HG02642 (cell line): ENCODE results near the gene SPOCK1.

ENCODE experiments used
- ATAC-seq: cut with Tn5 transposase; IDR thresholded peaks from one replicate; pipeline ENCODE4 v1.9.1; 2021; ENCODE audit warnings: mild to moderate bottlenecking; ENCODE audit not compliant: unreplicated experiment, poor library complexity

Gene SPOCK1

DNA sequence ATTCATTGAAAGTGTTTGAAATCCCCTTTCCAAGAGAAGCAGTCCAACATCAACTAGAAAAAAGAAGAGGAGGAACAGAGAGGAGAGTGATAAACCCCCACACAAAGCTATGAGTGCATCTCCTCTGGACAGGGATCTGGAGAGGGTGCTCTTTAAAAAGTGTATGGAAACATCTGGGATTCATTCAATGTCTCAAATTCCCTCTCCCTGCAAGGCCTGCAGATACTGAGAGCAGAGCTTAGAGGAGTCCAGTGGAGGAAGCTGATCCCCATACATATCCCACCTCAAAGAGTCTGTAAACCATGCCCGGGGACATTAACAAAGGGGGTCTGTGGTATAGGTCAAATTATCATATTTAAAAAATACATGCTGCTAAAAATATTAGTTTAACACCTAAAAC is 2.2 kb downstream of the SPOCK1 start:
- ATAC-seq: no peak

DNA sequence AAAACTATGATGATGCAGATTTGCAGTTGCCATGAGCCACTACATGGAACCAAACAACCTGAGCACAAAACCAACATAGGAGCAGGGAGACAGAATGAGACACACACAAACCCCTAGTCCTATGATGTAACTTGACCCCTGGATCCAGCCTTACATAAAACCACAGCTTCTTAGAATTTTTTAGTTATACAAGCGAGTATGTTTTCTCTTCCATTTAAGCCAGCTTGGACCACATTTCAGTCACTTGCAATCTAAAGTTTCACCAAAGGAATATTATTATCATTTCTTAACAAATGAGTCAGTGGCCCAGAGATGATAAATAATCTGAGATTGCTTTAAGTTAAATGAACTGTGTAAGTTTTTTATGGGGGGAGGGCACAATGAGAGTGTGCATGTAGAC is 6.8 kb downstream of the SPOCK1 start:
- no peak for ATAC-seq

DNA sequence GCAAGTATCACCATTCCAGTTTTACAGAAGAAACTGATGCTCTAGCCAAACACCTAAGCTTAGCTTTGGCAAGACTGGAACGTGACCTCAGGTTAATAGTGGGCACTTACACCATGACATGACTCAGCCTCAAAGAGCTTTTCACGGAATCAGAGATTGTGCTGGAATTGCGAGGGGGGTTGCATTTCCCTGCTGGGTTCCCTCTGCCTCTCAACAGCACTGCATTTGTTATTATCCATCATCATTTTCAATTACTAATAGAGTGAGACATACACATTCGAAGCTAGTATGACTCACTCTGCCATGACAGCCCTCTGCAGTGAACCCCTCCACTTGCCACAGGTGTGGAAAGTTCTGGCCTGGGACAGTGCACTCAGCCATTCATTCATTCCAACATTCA is 8.0 kb downstream of the SPOCK1 start:
- ATAC-seq: no peak

DNA sequence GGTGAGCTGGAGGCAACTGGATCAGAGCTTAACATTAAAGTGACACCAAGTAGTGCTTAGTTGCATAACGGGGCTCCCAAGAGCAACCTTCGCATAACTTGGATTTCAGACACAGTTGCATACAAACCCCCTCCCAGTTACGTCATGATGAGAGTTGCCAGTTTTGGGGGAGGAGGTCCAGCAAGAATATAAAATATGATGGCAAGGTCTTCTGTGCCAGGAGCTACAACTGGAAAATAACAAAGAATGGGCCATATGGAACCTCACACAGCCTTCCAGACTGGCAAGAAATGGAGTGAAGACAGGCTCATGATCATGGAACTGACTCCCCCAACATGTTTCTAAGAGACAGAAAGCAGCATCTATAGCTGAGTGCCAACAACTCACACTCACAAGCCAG is 8.5 kb downstream of the SPOCK1 start:
- no peak for ATAC-seq

DNA sequence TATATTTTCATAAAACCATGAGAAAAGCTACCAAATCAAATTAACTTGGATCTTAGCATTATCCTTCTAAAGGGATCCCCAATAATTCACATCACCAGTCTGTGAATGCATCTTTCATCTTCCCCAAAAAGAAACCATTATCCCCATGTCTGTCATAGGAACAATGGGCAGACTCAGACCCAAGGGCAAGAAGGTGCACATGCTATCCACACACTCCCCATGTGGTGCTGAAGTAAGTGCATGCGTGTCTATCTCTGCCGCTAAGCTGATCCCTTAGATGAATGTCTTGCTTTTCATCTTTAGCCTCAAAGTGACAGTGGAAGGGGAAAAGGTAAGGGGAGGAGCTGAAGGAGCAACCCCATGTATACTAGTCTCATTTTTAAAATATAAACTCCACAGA is 10.2 kb downstream of the SPOCK1 start:
- no peak for ATAC-seq

DNA sequence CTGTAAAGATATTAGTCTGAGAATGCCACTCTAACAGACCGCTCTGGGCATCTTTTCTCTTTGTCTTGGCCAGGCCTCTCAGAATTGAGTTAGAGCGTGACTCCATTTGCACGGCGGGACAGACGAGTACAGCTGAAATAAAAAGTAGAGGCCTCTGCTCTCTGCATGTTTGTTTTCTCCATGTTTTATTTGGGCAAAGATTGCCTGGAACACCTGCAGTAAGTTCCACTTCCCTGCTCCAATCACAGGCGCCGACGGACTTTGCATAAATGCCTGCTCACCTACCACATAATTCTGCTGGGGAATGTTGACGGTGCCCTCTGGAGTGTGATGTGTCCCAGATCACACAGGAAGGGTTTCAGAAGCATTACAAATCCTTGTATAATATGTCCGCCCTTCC is 10.6 kb downstream of the SPOCK1 start:
- no peak for ATAC-seq

DNA sequence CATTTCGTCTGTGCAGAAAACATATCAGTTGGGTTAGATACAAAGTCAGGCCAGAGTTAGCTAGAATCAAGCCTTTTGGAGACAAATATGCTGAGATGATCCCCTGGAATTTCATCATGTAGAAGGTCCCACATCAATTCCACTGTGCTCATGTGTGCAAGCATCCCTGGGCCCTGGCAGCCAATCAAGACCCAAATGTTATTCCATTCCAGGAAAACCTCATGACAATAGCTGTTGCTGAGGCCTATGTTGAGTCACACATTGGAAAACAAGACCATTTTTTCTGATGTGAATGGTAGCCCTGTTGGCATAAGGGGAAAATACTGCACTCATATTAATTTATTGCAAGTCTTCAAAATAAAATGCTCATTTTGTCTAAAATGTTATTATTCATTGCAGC is 11.5 kb downstream of the SPOCK1 start:
- no peak for ATAC-seq

DNA sequence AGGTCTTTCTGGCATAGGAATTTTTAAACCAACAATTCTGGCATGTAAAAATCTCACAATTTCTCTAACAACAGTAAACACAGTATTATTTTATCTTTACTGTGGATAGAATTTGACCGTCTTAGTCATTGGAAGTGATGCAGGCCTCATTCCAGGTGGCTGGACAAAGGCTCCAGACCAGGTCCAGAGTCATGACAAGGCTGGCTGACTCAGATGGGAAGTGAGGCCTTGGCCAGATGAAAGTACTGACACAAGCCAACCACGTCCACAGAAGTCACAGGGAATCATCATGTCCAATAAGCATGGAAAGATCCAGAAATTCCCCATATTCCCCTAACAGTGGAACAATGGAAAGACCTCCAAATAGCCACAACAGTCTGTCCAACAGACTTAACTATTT is 12.4 kb downstream of the SPOCK1 start:
- ATAC-seq: no peak

DNA sequence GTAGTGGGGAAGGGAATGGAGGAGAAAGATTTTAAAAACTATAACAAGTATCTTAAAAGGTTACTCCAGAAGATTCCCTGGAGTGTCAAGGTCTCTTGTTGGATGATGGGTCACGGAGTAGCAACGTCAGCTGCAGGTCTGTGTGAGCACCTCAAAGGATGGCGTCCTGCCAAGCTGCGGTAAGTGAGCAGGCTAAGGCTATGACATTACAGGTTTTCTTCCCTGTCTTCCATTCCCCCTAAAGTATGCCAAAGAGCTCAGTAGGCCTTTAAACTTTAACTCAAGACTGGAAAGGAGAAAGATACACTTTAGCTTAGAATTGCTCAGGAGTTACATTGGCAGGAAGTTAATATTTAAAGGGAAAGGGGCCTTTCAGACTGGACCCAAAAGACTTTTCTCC is 17.5 kb downstream of the SPOCK1 start:
- no peak for ATAC-seq

DNA sequence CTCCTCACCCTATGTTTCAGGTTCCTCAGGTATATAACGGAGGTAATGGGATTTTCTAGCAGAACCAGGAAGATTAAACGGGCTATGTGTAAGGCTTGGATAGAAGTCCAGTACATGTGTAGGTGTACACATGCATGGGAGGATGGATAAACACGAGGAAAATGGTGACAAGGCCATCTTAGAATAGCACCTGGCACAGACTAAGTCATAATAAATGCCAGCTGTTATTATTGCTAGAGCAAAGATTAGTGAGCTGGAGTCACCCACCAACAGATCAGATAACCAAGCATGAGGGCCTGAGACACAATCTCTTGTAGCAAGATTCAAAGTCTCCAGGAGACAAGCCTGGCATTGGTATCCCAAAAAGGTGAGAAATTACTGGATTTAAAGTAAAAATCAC is 21.1 kb downstream of the SPOCK1 start:
- ATAC-seq: no peak

DNA sequence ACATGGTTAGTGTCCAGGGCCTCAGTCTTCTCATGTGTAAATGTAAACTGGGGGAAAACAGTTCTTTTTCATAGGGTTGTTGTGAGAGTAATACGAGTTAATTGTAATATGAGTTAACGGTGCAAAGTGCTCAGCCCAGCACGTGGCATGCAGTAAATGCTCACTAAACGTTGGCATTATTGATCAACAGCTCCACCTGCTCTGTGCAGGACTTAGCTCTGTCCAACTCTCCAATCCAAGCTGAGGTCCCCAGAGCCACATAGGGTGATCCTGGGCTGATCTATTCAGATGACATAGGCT is 28.3 kb downstream of the SPOCK1 start:
- ATAC-seq: no peak

DNA sequence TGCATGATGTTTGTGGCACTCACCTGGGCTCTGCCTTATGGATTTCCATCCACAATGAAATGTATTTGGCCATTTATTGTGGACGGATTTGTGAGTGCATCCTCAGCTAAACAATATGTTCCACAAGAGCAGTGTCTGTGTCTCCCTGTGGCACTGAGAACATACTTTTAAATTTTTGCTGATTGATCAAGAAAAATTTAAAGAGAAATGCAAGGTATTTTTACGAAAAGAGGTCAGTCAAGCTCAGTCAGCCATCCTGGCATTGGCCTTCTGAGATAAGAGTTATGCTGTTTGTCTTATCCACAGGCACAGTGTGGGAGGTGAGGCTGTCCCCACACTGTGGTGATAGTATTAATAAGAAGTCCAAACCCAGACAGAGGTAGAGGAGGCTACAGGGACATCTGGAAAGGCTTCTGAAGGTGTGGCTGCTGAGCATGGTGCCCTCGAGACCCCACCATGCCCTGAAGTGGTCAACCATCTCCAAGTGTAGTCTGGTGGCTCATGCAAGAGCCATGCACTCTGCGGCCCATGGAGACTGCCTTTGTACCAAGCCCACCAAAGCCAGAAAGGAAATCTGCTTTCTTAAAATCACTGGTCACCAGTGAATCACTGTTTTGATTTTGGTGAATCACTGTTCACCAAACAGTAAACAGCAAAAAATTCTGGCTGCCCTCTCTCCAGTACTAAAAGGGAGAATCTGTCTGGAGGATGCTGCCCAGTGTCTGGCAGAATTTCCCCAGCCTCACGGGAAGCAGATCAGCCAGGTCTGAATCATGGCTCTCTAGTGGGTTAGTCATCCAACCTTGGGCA is 28.8 kb downstream of the SPOCK1 start:
- ATAC-seq: no peak

DNA sequence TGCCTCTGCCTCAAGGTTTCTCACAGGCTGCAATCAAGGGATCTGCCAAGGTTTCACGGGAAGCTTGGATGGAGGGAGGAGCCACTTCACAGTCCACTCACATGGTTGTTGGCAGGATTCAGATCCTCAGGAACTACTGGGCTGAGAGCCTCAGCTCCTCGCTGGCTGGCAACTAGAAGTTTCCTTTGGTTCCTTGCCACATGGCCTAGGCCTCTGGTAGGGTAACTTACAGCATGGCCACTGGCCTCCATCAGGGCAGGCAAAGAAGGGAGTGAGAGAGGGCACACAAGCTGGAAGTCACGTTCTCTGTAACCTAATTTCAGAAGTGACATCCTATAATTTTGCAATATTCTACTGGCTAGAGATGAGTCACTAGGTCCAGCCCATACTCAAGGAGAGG is 32.2 kb downstream of the SPOCK1 start:
- ATAC-seq: no peak

DNA sequence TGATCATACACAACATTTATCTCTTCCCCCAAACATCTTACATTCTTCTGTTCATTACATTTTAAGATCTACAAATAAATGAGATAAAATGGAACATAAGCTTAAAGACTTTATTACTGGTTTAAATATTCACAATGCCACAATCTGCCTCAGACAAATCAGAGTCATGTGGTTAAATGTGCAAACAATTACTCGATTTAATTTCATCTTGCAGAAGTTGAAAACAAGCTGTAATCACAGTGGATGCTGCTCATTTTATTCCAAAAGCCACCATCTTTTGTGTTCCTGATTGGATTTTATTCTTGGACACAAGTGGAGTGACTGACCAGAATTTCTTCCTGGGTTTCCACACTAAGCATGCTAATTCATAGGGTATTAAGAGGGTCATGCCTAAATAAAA is 33.2 kb downstream of the SPOCK1 start:
- ATAC-seq: no peak

DNA sequence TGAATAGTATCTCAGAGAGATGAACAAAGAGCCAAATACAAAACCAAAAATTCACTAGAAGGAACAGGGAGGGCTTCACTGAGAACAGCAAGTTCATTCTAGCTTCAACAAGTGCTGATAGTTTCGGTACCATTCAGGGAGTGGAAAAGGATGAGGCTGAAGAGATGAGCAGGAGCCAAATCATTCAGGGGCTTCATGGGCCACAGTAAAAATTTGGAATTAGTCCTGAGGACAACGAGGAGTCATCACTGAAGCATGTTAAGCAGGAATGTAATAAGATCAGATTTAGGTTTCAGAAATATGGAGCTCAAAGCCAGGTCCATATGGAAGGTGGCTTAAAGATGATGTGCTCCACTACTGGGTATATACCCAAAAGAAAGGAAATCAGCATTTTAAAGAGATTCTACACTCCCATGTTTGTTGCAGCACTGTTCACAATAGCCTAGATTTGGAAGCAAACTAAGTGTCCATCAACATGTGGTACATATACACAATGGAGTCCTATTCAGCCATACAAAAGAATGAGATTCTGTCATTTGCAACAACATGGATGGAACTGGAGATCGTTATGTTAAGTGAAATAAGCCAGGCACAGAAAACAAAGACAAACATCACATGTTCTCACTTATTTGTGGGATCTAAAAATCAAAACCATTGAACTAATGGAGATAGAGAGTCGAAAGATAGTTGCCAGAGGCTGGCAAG is 36.2 kb downstream of the SPOCK1 start:
- ATAC-seq: no peak

DNA sequence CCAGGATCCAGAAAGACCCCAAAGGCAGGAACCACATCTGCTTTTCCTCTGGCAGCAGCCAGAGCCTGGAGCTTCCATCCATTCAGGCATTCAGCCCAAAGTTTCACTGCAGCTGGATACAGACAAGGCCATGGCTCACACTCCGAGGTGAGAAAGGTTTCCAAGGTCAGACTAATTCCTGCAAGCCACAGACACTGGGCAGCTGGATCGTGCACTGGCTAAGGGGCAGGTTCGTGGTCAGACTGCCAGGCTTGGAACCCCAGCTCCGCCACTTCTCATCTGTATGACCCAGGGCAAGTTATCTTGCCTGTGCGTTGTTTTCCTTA is 36.9 kb downstream of the SPOCK1 start:
- ATAC-seq: no peak

DNA sequence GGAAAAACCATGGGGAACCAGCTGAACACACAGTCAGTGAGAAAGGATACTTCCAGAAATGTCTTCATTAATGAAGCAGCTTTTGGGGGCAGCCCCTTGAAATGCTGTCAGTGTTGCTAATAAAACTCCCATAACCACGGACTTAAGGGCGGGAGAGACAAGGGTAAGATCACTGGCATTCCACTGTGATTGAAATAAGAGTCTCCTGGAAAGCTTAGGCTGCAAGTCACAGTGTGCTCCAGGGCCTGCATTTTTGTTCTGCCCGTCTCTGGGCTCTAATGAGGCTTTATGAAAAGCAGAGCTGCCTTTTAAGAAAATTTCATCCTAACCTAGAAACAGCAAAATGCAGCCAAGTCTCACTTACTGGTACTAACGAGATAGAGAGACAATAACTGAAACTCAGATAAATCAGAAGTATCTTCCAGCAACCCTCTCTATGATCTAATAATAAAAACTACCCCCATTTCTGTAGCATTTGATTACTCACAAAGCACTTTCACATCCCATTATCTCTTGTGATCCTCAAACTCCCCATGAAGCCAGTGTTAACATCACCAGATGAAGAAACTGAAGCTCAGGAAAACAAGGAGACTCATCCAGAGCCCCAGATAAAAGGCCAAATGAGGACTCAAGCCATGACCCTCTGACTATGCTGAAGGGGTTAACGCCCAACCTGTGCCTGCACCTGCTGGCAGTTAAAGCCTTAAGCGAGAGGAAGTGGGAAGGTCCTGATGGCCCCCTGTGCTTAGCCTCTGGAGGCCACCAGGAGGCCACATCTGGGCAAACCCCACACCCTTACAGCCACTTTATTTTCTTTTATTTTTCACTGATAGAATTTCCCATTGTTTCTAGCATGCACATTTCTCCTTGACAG is 37.5 kb downstream of the SPOCK1 start:
- no peak for ATAC-seq

DNA sequence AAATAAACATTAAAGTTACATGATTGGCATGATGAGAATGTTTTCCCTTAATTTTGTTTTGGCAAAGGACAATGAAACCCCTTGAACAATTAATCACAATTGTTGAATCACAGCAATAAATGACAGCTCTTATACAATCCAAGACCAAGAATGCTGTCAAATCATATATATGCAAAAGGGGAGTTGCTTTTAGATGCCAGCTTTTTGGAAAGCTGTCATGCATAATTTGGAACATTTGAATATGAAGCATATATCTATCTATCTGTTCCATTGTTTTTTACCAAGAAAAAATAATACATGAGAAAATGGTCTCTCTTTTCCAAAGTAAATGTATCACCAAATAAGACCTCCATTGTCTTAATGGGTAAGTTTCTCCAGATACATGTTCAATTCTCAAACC is 44.5 kb downstream of the SPOCK1 start:
- ATAC-seq: no peak

DNA sequence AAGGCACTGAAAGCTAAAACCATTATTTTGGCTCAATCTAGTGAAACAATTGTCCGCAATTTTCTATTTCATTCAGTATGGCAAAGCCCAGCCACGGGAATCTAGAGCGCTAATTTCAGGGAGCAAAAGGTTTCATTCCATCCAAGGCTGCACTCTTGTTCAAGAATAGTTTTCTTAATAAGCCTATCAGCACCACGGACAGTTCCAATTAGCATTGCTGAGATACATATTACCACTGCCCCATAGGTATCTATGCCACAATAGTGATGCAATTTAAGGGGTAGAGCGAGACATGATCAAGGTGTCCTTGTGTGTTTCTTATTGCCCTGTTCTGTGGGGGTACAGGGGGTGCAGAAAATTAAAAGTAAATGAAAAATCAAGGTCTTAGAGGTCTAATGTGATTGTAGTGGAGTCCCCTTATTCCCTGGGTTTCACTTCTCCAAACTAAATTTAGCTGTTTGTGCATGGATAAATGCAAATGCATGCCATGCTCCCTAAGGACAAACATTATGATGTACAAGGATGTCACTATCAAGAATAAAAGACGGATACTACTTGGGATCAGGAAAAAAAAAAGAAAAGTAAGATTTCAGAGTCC is 45.5 kb downstream of the SPOCK1 start:
- no peak for ATAC-seq

DNA sequence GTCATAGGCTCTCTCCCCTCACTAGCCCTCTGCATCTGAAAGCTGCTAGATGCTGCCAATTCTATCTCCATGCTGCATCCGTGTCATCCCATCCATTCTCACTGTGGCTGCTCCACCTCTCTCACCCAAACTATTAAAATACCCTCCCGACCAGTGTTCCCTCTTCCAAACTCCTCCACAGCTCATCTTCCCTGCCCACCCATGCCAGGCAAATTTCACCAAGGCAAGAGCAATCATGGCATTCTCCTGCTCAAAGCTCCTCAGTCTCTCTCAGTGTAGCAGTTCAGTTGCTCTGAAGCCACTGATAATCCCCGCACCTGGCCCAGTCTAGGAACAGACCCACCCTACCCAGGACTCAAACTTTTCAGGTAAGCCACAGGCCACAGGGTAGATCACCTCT is 48.4 kb downstream of the SPOCK1 start:
- no peak for ATAC-seq

DNA sequence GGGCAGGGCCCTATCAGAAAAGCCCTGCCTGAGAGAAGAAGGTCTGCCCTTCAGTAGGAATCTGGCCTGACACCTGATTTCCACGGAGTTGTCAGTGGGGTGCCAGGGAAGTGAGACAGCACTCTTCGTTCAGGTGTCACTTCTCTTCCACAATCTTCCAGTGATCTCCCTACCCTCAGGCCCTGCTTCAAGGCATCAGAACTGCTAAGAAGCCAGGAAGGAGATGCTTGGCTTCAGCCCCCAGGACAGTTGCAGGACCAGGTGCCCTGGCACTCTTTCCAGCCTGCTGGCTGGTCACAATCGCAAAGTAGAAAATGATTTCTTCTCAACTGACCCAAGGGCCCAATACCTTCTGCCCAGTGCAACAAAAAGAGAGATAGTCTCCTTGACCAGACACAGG is 50.3 kb downstream of the SPOCK1 start:
- no peak for ATAC-seq
